IMR-90 (cell line): ENCODE measurements around the gene CCDC88C. TPM values are rescaled to one million over a fixed set of nuclear protein-coding genes. Genes with fewer than 3 reads are reported as not detected.

ENCODE experiments used
- ATAC-seq: fragments of 200-7000 bp; cut with Tn5 transposase; 2 replicates; pipeline ENCODE4 v1.9.1; 2020; ENCODE audit warnings: low read depth, mild to moderate bottlenecking, moderate library complexity
- BruUV-seq: library from RNA; stranded (reverse); fragments of 400-500 nt; replicated peaks from 2 replicates; lab custom pipeline; 2021; lab: Mats Ljungman, UMichigan
- CTCF ChIA-PET: fragments of 300-600 bp; formaldehyde crosslinking; extraction: SDS; loops from one replicate; lab custom pipeline; 2021; ENCODE audit warnings: antibody characterized with exemption; lab: Yijun Ruan, JAX
- POLR2A ChIA-PET: fragments of 300-600 bp; sonication (Branson Sonifier 250); formaldehyde crosslinking; loops from one replicate; lab custom pipeline; 2022; ENCODE audit warnings: antibody characterized with exemption; ENCODE audit not compliant: unreplicated experiment; lab: Charles Lee
- DNase-seq: peaks from one replicate; pipeline ENCODE4 v3.0.0; 2013
- H2AFZ ChIP-seq: replicated peaks from 2 replicates; pipeline ENCODE3; 2013; ENCODE audit warnings: low read length, mild to moderate bottlenecking; ENCODE audit not compliant: poor library complexity
- H2AK5ac ChIP-seq: 2 replicates; pipeline ENCODE4 v1.6.1; 2013; ENCODE audit warnings: low read depth, low read length, inconsistent platforms
- H2AK9ac ChIP-seq: replicated peaks from 2 replicates; pipeline ENCODE3; 2013; ENCODE audit warnings: mild to moderate bottlenecking, low read depth, low read length, moderate library complexity; ENCODE audit not compliant: poor library complexity
- H2BK120ac ChIP-seq: 2 replicates; pipeline ENCODE4 v1.6.1; 2013; ENCODE audit warnings: low read depth, low read length, inconsistent platforms
- H2BK15ac ChIP-seq: 3 replicates; pipeline ENCODE4 v1.6.1; 2013; ENCODE audit warnings: low read depth, low read length, inconsistent platforms
- H2BK20ac ChIP-seq: 2 replicates; pipeline ENCODE4 v1.6.1; 2013; ENCODE audit warnings: low read depth, mild to moderate bottlenecking, inconsistent platforms, low read length, moderate library complexity
- H2BK5ac ChIP-seq: 2 replicates; pipeline ENCODE4 v1.6.1; 2013; ENCODE audit warnings: mild to moderate bottlenecking, low read depth, low read length, inconsistent platforms; ENCODE audit not compliant: poor library complexity, severe bottlenecking
- H3K14ac ChIP-seq: replicated peaks from 2 replicates; pipeline ENCODE4 v1.6.1; 2013; ENCODE audit warnings: low read depth, low read length, inconsistent platforms
- H3K18ac ChIP-seq: 2 replicates; pipeline ENCODE4 v1.6.1; 2013; ENCODE audit warnings: low read depth, low read length, control low read depth
- H3K23ac ChIP-seq: 2 replicates; pipeline ENCODE4 v1.6.1; 2013; ENCODE audit warnings: low read depth, low read length, inconsistent platforms
- H3K27ac ChIP-seq: 2 replicates; pipeline ENCODE4 v1.5.1; 2013; ENCODE audit warnings: mild to moderate bottlenecking, control low read depth, low read length; ENCODE audit not compliant: insufficient read depth
- H3K27me3 ChIP-seq: 2 replicates; pipeline ENCODE4 v1.6.1; 2013; ENCODE audit warnings: low read length; ENCODE audit not compliant: control insufficient read depth, insufficient read depth
- H3K36me3 ChIP-seq: 2 replicates; pipeline ENCODE4 v1.6.1; 2013; ENCODE audit warnings: low read length, mixed read lengths; ENCODE audit not compliant: control insufficient read depth, insufficient read depth
- H3K4ac ChIP-seq: 2 replicates; pipeline ENCODE4 v1.6.1; 2013; ENCODE audit warnings: low read depth, low read length, inconsistent platforms
- H3K4me1 ChIP-seq: 2 replicates; pipeline ENCODE4 v1.6.1; 2013; ENCODE audit warnings: low read length, mixed read lengths; ENCODE audit not compliant: control insufficient read depth, insufficient read depth
- H3K4me2 ChIP-seq: 2 replicates; pipeline ENCODE4 v1.6.1; 2013; ENCODE audit warnings: low read depth, mild to moderate bottlenecking, control low read depth, low read length, moderate library complexity
- H3K4me3 ChIP-seq: 2 replicates; pipeline ENCODE4 v1.5.1; 2013; ENCODE audit warnings: low read depth, mild to moderate bottlenecking, control low read depth, low read length, moderate library complexity; ENCODE audit not compliant: insufficient read depth
- H3K56ac ChIP-seq: 2 replicates; pipeline ENCODE4 v1.6.1; 2013; ENCODE audit warnings: low read length, inconsistent platforms; ENCODE audit not compliant: insufficient read depth; ENCODE audit errors: extremely low read depth
- H3K79me1 ChIP-seq, 2 experiments: 2 replicates each; pipeline ENCODE4 v1.6.1; 2013; ENCODE audit warnings: low read length in 2 of 2, inconsistent platforms in 1 of 2, low read depth in 1 of 2
- H3K9ac ChIP-seq: 2 replicates; pipeline ENCODE4 v1.6.1; 2013; ENCODE audit warnings: low read depth, low read length, control low read depth
- H3K9me1 ChIP-seq: 2 replicates; pipeline ENCODE4 v1.6.1; 2013; ENCODE audit warnings: low read length, inconsistent platforms; ENCODE audit not compliant: insufficient read depth
- H3K9me3 ChIP-seq: 2 replicates; pipeline ENCODE4 v1.6.1; 2013; ENCODE audit warnings: low read length; ENCODE audit not compliant: control insufficient read depth, insufficient read depth
- H4K20me1 ChIP-seq: 2 replicates; pipeline ENCODE4 v1.6.1; 2013; ENCODE audit warnings: low read length, inconsistent platforms; ENCODE audit not compliant: insufficient read depth
- H4K5ac ChIP-seq: 2 replicates; pipeline ENCODE4 v1.6.1; 2013; ENCODE audit warnings: mild to moderate bottlenecking, low read depth, low read length, control low read depth
- H4K8ac ChIP-seq, 2 experiments: 2 replicates each; pipeline ENCODE4 v1.6.1; 2013; ENCODE audit warnings: low read depth in 2 of 2, low read length in 2 of 2, control low read depth in 1 of 2, inconsistent platforms in 1 of 2
- H4K91ac ChIP-seq: 2 replicates; pipeline ENCODE4 v1.6.1; 2013; ENCODE audit warnings: low read depth, low read length, inconsistent platforms; ENCODE audit not compliant: insufficient read depth
- BHLHE40 ChIP-seq: fragments of 150-350 bp; IDR thresholded peaks from 2 replicates; pipeline ENCODE4 v1.6.1; 2016; ENCODE audit warnings: mild to moderate bottlenecking, low read depth, low read length
- CEBPB ChIP-seq: IDR thresholded peaks from 2 replicates; pipeline ENCODE4 v1.6.1; 2012; ENCODE audit warnings: low read depth, low read length, improper control_type of control experiment
- CHD1 ChIP-seq: IDR thresholded peaks from 2 replicates; pipeline ENCODE4 v1.6.1; 2012; ENCODE audit warnings: low read depth, low read length, improper control_type of control experiment
- FOS ChIP-seq: fragments of 150-350 bp; IDR thresholded peaks from 2 replicates; pipeline ENCODE4 v1.6.1; 2016; ENCODE audit warnings: low read depth, low read length
- MAFK ChIP-seq: IDR thresholded peaks from 2 replicates; pipeline ENCODE4 v1.6.1; 2012; ENCODE audit warnings: low read depth, low read length, improper control_type of control experiment
- MAZ ChIP-seq: IDR thresholded peaks from 2 replicates; pipeline ENCODE4 v1.6.1; 2012; ENCODE audit warnings: low read depth, mild to moderate bottlenecking, low read length, improper control_type of control experiment, moderate library complexity, borderline replicate concordance
- NFE2L2 ChIP-seq: fragments of 150-350 bp; IDR thresholded peaks from 2 replicates; pipeline ENCODE4 v1.6.1; 2016; ENCODE audit warnings: low read depth, mild to moderate bottlenecking, low read length
- POLR2A ChIP-seq: IDR thresholded peaks from 2 replicates; pipeline ENCODE4 v1.6.1; 2012; ENCODE audit warnings: mild to moderate bottlenecking, low read depth, low read length
- RAD21 ChIP-seq: IDR thresholded peaks from 2 replicates; pipeline ENCODE4 v1.6.1; 2012; ENCODE audit warnings: low read length, improper control_type of control experiment
- RCOR1 ChIP-seq: IDR thresholded peaks from 2 replicates; pipeline ENCODE4 v1.6.1; 2012; ENCODE audit warnings: mild to moderate bottlenecking, low read length, improper control_type of control experiment; ENCODE audit not compliant: insufficient replicate concordance
- RFX5 ChIP-seq: IDR thresholded peaks from 2 replicates; pipeline ENCODE4 v1.8.0; 2012; ENCODE audit warnings: low read depth, mild to moderate bottlenecking, low read length, moderate library complexity
- SMC3 ChIP-seq: fragments of 150-350 bp; IDR thresholded peaks from 2 replicates; pipeline ENCODE4 v1.6.1; 2016; ENCODE audit warnings: low read depth, mild to moderate bottlenecking, antibody characterized with exemption, low read length, moderate library complexity
- WGBS, 2 experiments: methylation state at CpG; one replicate each; pipeline versions ENCODE4 v1.1.5 to v1.1.7; 2013; ENCODE audit warnings: missing lambda C conversion rate in 2 of 2; ENCODE audit not compliant: insufficient read length in 1 of 2; ENCODE audit errors: extremely low coverage in 2 of 2; 5-methylcytosine and 5-hydroxymethylcytosine counted together
- dilution Hi-C: fragments of 300-500 bp; cut with HindIII; formaldehyde crosslinking; loops from one replicate; pipeline ENCODE4 v1.14.3; 2018; ENCODE audit warnings: low sequenced_read_pairs; ENCODE audit not compliant: unreplicated experiment
- in situ Hi-C: fragments of 300-500 bp; cut with MboI; formaldehyde crosslinking; loops from 3 replicates; pipeline ENCODE4 v1.14.3; 2019; ENCODE audit warnings: low sequenced_read_pairs, inconsistent platforms, mixed read lengths
- intact Hi-C: fragments of 100-400 bp; cut with micrococcal nuclease; formaldehyde crosslinking; loops from 2 replicates; pipeline ENCODE4 v1.10.0; 2022
- polyA plus RNA-seq, 3 experiments: library from polyadenylated mRNA; depleted of rRNA; stranded (reverse); fragments of >200 nt; gene quantifications; 2 replicates each; pipeline ENCODE4 v1.2.3, GENCODE V29; 2012; ENCODE audit warnings: low replicate concordance in 1 of 3
- total RNA-seq: library from RNA; depleted of rRNA; stranded (reverse); fragments of >200 nt; gene quantifications from 2 replicates; pipeline ENCODE4 v1.2.3, GENCODE V29; 2012
- TF ChIP-seq, protein P1 (sequence below): fragments of 150-350 bp; IDR thresholded peaks from 2 replicates; pipeline ENCODE4 v1.6.1; 2017; ENCODE audit warnings: mild to moderate bottlenecking, antibody characterized with exemption, low read length, low read depth
- TF ChIP-seq, protein P2 (sequence below): conservative IDR thresholded peaks from 2 replicates; pipeline ENCODE4 v1.5.1; 2012; ENCODE audit warnings: mild to moderate bottlenecking, low read depth, low read length, improper control_type of control experiment
- TF ChIP-seq, protein P3 (sequence below): fragments of 150-350 bp; IDR thresholded peaks from 2 replicates; pipeline ENCODE4 v1.6.1; 2016; ENCODE audit warnings: low read depth, mild to moderate bottlenecking, low read length, moderate library complexity, borderline replicate concordance

The CCDC88C gene
- total and polyA plus RNA-seq, 2 of the 4 experiments (the other 2 are of a cell fraction) = 0.17 to 0.18 TPM

DNA sequence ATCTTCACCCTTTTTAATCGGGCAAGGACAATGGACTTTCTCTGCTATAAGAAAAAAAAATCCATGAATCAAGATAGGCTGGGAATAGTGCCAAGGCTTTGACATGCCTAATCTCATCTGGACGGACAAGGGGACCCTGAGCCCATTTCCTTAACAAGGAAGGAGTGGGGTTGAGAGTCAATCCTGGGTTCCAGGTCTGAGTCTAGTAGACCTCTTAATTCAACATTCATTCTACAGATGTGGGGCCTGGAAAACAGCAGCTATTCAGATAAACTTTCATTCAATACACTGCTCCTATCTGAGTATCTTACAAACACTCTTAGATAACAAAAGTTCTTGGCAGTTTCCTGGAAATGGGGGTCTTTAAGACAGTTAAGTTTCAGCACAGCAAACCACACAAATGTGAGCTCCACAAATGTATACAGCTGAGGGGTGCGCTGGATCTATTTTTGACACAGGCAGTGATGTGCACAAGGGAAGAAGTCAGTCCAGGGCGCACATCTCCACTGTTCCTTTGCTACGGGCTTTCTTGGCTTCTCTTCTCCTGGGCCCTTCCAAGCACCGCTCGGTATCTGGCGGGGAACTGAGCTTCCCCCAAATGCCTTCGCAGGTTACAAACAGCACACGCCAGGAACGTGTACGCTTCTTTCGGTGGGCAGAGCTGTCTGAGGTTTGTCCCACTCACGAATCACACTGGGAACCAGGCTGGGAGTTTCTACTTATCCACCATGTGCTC is 90.9 kb downstream of the CCDC88C start:
- H3K79me1 ChIP-seq = no peaks in the 10 kb centered on the region
- no peak overlapping the region for H4K5ac ChIP-seq
- no peaks in the 10 kb centered on the region for H4K20me1 ChIP-seq
- H3K4me3 ChIP-seq = no peak overlapping the region
- no peak overlapping the region for H4K8ac ChIP-seq
- no peak overlapping the region for H2AFZ ChIP-seq
- H3K9me3 ChIP-seq = no peaks in the 10 kb centered on the region
- no peak overlapping the region for H3K9ac ChIP-seq
- H3K18ac ChIP-seq = no peak overlapping the region
- ATAC-seq = no peak
- in situ Hi-C loops = loop anchor here (10.0 kb wide), 1 partner anchor 98 kb away; no protein-coding TSS in a partner anchor
- H3K27me3 ChIP-seq = peaks cover 22% of the 10 kb centered on the region
- no peak overlapping the region for H4K91ac ChIP-seq
- no peak overlapping the region for H3K4ac ChIP-seq
- no peak overlapping the region for H3K4me2 ChIP-seq
- ChIA-PET POLR2A (no interaction called here), CTCF (interaction anchor here (1.1 kb wide), 1 partner anchor 93 kb away, joined by 3 read pairs; no protein-coding TSS in a partner anchor)
- no peak overlapping the region for H3K23ac ChIP-seq
- intact Hi-C loops = no loop called here
- H2BK20ac ChIP-seq = no peak overlapping the region
- no peaks in the 10 kb centered on the region for H3K9me1 ChIP-seq
- H2BK5ac ChIP-seq = no peak overlapping the region
- DNase-seq = no peak
- H2AK9ac ChIP-seq = no peak overlapping the region
- no peak overlapping the region for H3K14ac ChIP-seq
- WGBS, 2 experiments = 57% methylated on average over 7 of the region's 14 CpGs; no CpG with 5 or more reads in 1 of the 2 experiments
- dilution Hi-C loops = no loop called here
- H3K4me1 ChIP-seq = no peaks in the 10 kb centered on the region
- BruUV-seq = no TSS peak
- no peak overlapping the region for H2AK5ac ChIP-seq
- H3K36me3 ChIP-seq = no peaks in the 10 kb centered on the region
- no peak overlapping the region for H3K27ac ChIP-seq
- no peak overlapping the region for H3K56ac ChIP-seq
- no peak overlapping the region for H2BK15ac ChIP-seq
- no peak overlapping the region for H2BK120ac ChIP-seq
- TF ChIP-seq, protein P1, sequence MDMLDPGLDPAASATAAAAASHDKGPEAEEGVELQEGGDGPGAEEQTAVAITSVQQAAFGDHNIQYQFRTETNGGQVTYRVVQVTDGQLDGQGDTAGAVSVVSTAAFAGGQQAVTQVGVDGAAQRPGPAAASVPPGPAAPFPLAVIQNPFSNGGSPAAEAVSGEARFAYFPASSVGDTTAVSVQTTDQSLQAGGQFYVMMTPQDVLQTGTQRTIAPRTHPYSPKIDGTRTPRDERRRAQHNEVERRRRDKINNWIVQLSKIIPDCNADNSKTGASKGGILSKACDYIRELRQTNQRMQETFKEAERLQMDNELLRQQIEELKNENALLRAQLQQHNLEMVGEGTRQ = no peak
- TF ChIP-seq BHLHE40 (no peak), POLR2A (no peak), RAD21 (no peak), CEBPB (no peak), MAZ (no peak), NFE2L2 (no peak), SMC3 (no peak), RFX5 (no peak), CHD1 (no peak), RCOR1 (no peak), MAFK (no peak), FOS (no peak)
- TF ChIP-seq, protein P2, sequence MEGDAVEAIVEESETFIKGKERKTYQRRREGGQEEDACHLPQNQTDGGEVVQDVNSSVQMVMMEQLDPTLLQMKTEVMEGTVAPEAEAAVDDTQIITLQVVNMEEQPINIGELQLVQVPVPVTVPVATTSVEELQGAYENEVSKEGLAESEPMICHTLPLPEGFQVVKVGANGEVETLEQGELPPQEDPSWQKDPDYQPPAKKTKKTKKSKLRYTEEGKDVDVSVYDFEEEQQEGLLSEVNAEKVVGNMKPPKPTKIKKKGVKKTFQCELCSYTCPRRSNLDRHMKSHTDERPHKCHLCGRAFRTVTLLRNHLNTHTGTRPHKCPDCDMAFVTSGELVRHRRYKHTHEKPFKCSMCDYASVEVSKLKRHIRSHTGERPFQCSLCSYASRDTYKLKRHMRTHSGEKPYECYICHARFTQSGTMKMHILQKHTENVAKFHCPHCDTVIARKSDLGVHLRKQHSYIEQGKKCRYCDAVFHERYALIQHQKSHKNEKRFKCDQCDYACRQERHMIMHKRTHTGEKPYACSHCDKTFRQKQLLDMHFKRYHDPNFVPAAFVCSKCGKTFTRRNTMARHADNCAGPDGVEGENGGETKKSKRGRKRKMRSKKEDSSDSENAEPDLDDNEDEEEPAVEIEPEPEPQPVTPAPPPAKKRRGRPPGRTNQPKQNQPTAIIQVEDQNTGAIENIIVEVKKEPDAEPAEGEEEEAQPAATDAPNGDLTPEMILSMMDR = no peak
- TF ChIP-seq, protein P3, sequence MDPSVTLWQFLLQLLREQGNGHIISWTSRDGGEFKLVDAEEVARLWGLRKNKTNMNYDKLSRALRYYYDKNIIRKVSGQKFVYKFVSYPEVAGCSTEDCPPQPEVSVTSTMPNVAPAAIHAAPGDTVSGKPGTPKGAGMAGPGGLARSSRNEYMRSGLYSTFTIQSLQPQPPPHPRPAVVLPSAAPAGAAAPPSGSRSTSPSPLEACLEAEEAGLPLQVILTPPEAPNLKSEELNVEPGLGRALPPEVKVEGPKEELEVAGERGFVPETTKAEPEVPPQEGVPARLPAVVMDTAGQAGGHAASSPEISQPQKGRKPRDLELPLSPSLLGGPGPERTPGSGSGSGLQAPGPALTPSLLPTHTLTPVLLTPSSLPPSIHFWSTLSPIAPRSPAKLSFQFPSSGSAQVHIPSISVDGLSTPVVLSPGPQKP = no peak
